ENCODE data around the gene GBA2. TPM values are rescaled to one million over a fixed set of nuclear protein-coding genes. Genes with fewer than 3 reads are reported as not detected.
A peak's percentile ranks its signal among the peaks of the same experiment; 100 is the strongest.

GBA2 gene
- total RNA-seq, 6 donors from 2014 or later: 60.4 to 189 (median 77.0) TPM

- no peaks in the 10 kb centered on the region for H3K9me3 ChIP-seq
- peaks cover 0 to 19% (median 11%) of the 10 kb centered on the region in 4 donors for H3K36me3 ChIP-seq
- TF ChIP-seq EP300 (IDR thresholded peaks at IDR 0.05): no peak
- no peak for TF ChIP-seq POLR2A (IDR thresholded peaks at IDR 0.05)
- TF ChIP-seq POLR2AphosphoS5 (IDR thresholded peaks at IDR 0.05): no peak
- no peak for TF ChIP-seq CTCF (IDR thresholded peaks at IDR 0.05)
- no peaks in the 10 kb centered on the region for H3K27me3 ChIP-seq
- H3K4me3 ChIP-seq: peak overlapping the region; percentile 16 to 75 (median 68)
- H3K4me1 ChIP-seq: peaks cover 3 to 25% (median 14%) of the 10 kb centered on the region in 4 donors
- peak overlapping the region; percentile 77 to 93 (median 89) for H3K27ac ChIP-seq
- ATAC-seq (ENCODE audit: low FRiP score in 2 of 2): no peak
- 77 to 79% methylated on average over 12 of the region's 12 CpGs for WGBS, 2 donors
- no peak for DNase-seq
Observed at GRCh38 chr9:35688558-35689541, 60.2 kb downstream of the GBA2 start.

GRCh38 chr9:35687972-35688557, 61.0 kb downstream of the GBA2 start:
- Histone ChIP-seq H3K27me3 (no peaks in the 10 kb centered on the region), H3K36me3 (peaks cover 0 to 23% (median 12%) of the 10 kb centered on the region in 4 donors), H3K4me3 (peak overlapping the region in 3 of 4 donors; percentile 64 to 75 (median 72)), H3K27ac (peak overlapping the region in 3 of 4 donors; percentile 4 to 92 (median 56)), H3K4me1 (peaks cover 3 to 33% (median 19%) of the 10 kb centered on the region in 4 donors), H3K9me3 (no peaks in the 10 kb centered on the region)
- no peak for TF ChIP-seq CTCF (IDR thresholded peaks at IDR 0.05)
- no peak for TF ChIP-seq EP300 (IDR thresholded peaks at IDR 0.05)
- no peak for TF ChIP-seq POLR2A (IDR thresholded peaks at IDR 0.05)
- TF ChIP-seq POLR2AphosphoS5 (IDR thresholded peaks at IDR 0.05): no peak
- DNase-seq (no peak), ATAC-seq (ENCODE audit: low FRiP score in 2 of 2) (no peak)
- WGBS, 2 donors: 57 to 80% methylated on average over 1 to 2 of the region's 2 CpGs

GRCh38 chr9:35687306-35687705, 61.7 kb downstream of the GBA2 start:
- 79 to 95% methylated on average over 2 of the region's 2 CpGs for WGBS, 2 donors
- ATAC-seq (ENCODE audit: low FRiP score in 2 of 2): no peak
- Histone ChIP-seq H3K4me1 (peaks cover 3 to 37% (median 19%) of the 10 kb centered on the region in 4 donors), H3K27ac (peak overlapping the region in 1 of 4 donors; percentile 31), H3K36me3 (peaks cover 0 to 30% (median 13%) of the 10 kb centered on the region in 4 donors), H3K27me3 (no peaks in the 10 kb centered on the region), H3K9me3 (no peaks in the 10 kb centered on the region), H3K4me3 (peak overlapping the region in 3 of 4 donors; percentile 23 to 72 (median 64))
- TF ChIP-seq POLR2AphosphoS5 (IDR thresholded peaks at IDR 0.05) (no peak), EP300 (IDR thresholded peaks at IDR 0.05) (no peak), CTCF (IDR thresholded peaks at IDR 0.05) (no peak), POLR2A (IDR thresholded peaks at IDR 0.05) (no peak)
- DNase-seq: no peak

Small RNA genes within 50 kb of the gene (small RNA-seq; reads per million reads assigned to genes)
- 0 to 0.55 (median 0) reads per million in 4 donors for gene MIR6853

Other genes with a start within 250 kb of the GBA2 start
- gene TESK1, start 144.0 kb downstream of the GBA2 start, total RNA-seq: 10 to 100 TPM; 36.9 to 61.9 (median 43.6) TPM
- 10 to 100 TPM in 2 of 6 donors, 1 to 10 TPM in 4; 2.5 to 44.0 (median 7.2) TPM for gene CD72, start 130.8 kb downstream of the GBA2 start, total RNA-seq
- 1 to 10 TPM in 5 of 6 donors, not detected in 1; 1.1 to 3.1 (median 1.8) TPM for gene SIT1, start 98.3 kb downstream of the GBA2 start, total RNA-seq
- gene RMRP, start 91.2 kb downstream of the GBA2 start, total RNA-seq: over 10,000 TPM in 2 of 6 donors, 1,000 to 10,000 TPM in 3, 100 to 1,000 TPM in 1; 886 to 22,003 (median 3,451) TPM
- gene CCDC107, start 90.9 kb downstream of the GBA2 start, total RNA-seq: 10 to 100 TPM; 17.8 to 49.4 (median 35.1) TPM
- gene ARHGEF39, start 84.0 kb downstream of the GBA2 start, total RNA-seq: 1 to 10 TPM in 2 of 6 donors, under 1 TPM in 3, not detected in 1; 0.30 to 1.1 (median 0.37) TPM
- gene CA9, start 75.3 kb downstream of the GBA2 start, total RNA-seq: under 1 TPM in 2 of 6 donors, not detected in 4; 0.14 to 0.24 TPM
- 100 to 1,000 TPM in 5 of 6 donors, 10 to 100 TPM in 1; 89.3 to 265 (median 214) TPM for gene TPM2, start 59.3 kb downstream of the GBA2 start, total RNA-seq
- 100 to 1,000 TPM; 237 to 557 (median 325) TPM for gene TLN1, start 17.0 kb downstream of the GBA2 start, total RNA-seq
- 10 to 100 TPM; 27.2 to 61.3 (median 33.5) TPM for gene CREB3, start 16.6 kb downstream of the GBA2 start, total RNA-seq
- 10 to 100 TPM; 20.1 to 34.4 (median 23.5) TPM for gene RGP1, start 59 bp upstream of the GBA2 start, total RNA-seq
- 1 to 10 TPM in 2 of 6 donors, not detected in 4; 1.1 to 2.8 TPM for gene MSMP, start 5.0 kb upstream of the GBA2 start, total RNA-seq
- gene NPR2, start 42.4 kb upstream of the GBA2 start, total RNA-seq: 10 to 100 TPM in 4 of 6 donors, 1 to 10 TPM in 2; 8.3 to 46.1 (median 13.1) TPM
- 10 to 100 TPM in 3 of 6 donors, 1 to 10 TPM in 3; 2.5 to 43.0 (median 13.3) TPM for gene SPAG8, start 63.0 kb upstream of the GBA2 start, total RNA-seq
- 10 to 100 TPM; 15.7 to 57.9 (median 42.2) TPM for gene HINT2, start 65.8 kb upstream of the GBA2 start, total RNA-seq
- under 1 TPM in 2 of 6 donors, not detected in 4; 0.10 to 0.15 TPM for gene FAM221B, start 79.5 kb upstream of the GBA2 start, total RNA-seq
- 10 to 100 TPM in 3 of 6 donors, 1 to 10 TPM in 3; 6.5 to 21.0 (median 10.0) TPM for gene TMEM8B, start 80.0 kb upstream of the GBA2 start, total RNA-seq
- gene OR13J1, start 121.2 kb upstream of the GBA2 start, total RNA-seq: not detected
- gene HRCT1, start 157.0 kb upstream of the GBA2 start, total RNA-seq: 10 to 100 TPM in 4 of 6 donors, 1 to 10 TPM in 2; 2.1 to 19.1 (median 10.6) TPM
- gene SPAAR, start 160.3 kb upstream of the GBA2 start, total RNA-seq: 10 to 100 TPM in 3 of 6 donors, 1 to 10 TPM in 3; 3.3 to 19.9 (median 8.5) TPM
- not detected for gene OR2S2, start 208.9 kb upstream of the GBA2 start, total RNA-seq